HPDE6-E6E7 (cell line): Measurements from ENCODE around the gene SST.
"Not testable (repeated sequence)": the region's sequence is repeated elsewhere in the genome, so short reads cannot be mapped to it uniquely, and the experiment has no call there.

ENCODE experiments used
- DNase-seq: peaks from one replicate; pipeline ENCODE4 v3.0.0; 2011; ENCODE audit warnings: missing footprints; ENCODE audit errors: extremely low spot score

The SST gene

GRCh38 chr3:187684444-187684843, 14.2 kb upstream of the SST start:
- DNase-seq: no peak

GRCh38 chr3:187681756-187682155, 11.6 kb upstream of the SST start:
- not testable (repeated sequence) for DNase-seq

GRCh38 chr3:187679638-187680396, 9.6 kb upstream of the SST start:
- peak; percentile 74 for DNase-seq

- DNase-seq: peak; percentile 35
These were observed 8.6 kb upstream of the SST start for GRCh38 chr3:187678726-187679268.

- no peak for DNase-seq
These were observed 7.4 kb upstream of the SST start for GRCh38 chr3:187677604-187678003.

GRCh38 chr3:187673012-187673411, 2.8 kb upstream of the SST start:
- no peak for DNase-seq

- no peak for DNase-seq
These were observed 2.7 kb downstream of the SST start for GRCh38 chr3:187667526-187667925.

GRCh38 chr3:187665764-187666402, 4.3 kb downstream of the SST start:
- no peak for DNase-seq

GRCh38 chr3:187665010-187665409, 5.2 kb downstream of the SST start:
- no peak for DNase-seq

GRCh38 chr3:187662848-187663409, 7.3 kb downstream of the SST start:
- no peak for DNase-seq

- no peak for DNase-seq
These were observed 8.9 kb downstream of the SST start for GRCh38 chr3:187661267-187661666.

- DNase-seq: no peak
These were observed 18.9 kb downstream of the SST start for GRCh38 chr3:187651282-187651681.

- no peak for DNase-seq
These were observed 22.0 kb downstream of the SST start for GRCh38 chr3:187648177-187648576.

- no peak for DNase-seq
These were observed 23.1 kb downstream of the SST start for GRCh38 chr3:187646906-187647660.

GRCh38 chr3:187645379-187645778, 24.8 kb downstream of the SST start:
- not testable (repeated sequence) for DNase-seq

GRCh38 chr3:187642861-187643260, 27.3 kb downstream of the SST start:
- DNase-seq: no peak

- no peak for DNase-seq
These were observed 28.7 kb downstream of the SST start for GRCh38 chr3:187641320-187642016.

- DNase-seq: no peak
These were observed 29.6 kb downstream of the SST start for GRCh38 chr3:187640569-187641059.

- no peak for DNase-seq
These were observed 30.1 kb downstream of the SST start for GRCh38 chr3:187639927-187640568.

GRCh38 chr3:187636528-187636927, 33.7 kb downstream of the SST start:
- no peak for DNase-seq

- peak; percentile 4 for DNase-seq
These were observed 39.8 kb downstream of the SST start for GRCh38 chr3:187630404-187630803.
